K562 (cell line): Measurements from ENCODE around the gene TAS2R8. TPM values are rescaled to one million over a fixed set of nuclear protein-coding genes. Genes with fewer than 3 reads are reported as not detected.

Source experiments
- ATAC-seq: fragments of 200-7000 bp; cut with Tn5 transposase; 3 replicates; pipeline ENCODE4 v1.9.1; 2020; ENCODE audit warnings: moderate library complexity
- BruUV-seq: library from RNA; stranded (reverse); fragments of 400-500 nt; replicated peaks from 2 replicates; lab custom pipeline; 2021; lab: Mats Ljungman, UMichigan
- CTCF ChIA-PET: fragments of 300-600 bp; formaldehyde crosslinking; extraction: SDS; loops from one replicate; lab custom pipeline; 2021; ENCODE audit warnings: low intra/inter-chr PET ratio; lab: Yijun Ruan, JAX
- POLR2A ChIA-PET: fragments of 300-600, 350-650 bp; sonication (Branson Sonifier 250); formaldehyde crosslinking; extraction: SDS; loops from one replicate; lab custom pipeline; 2021; ENCODE audit warnings: antibody characterized with exemption, inconsistent platforms; lab: Yijun Ruan, JAX
- DNase-seq, 4 experiments: peaks; one replicate each; pipeline versions ENCODE4 v3.0.0 to v3.0.0-alpha.2; 2011 to 2018; ENCODE audit warnings: low spot score in 3 of 4, mixed read lengths in 3 of 4; ENCODE audit errors: extremely low read depth in 1 of 4
- FAIRE-seq: peaks from 2 replicates; lab custom pipeline; 2011; peaks lifted over from hg19 to GRCh38; lab: Jason Lieb, UNC
- H2AFZ ChIP-seq: 2 replicates; pipeline ENCODE4 v1.6.0; 2011; ENCODE audit warnings: low read depth, low read length, control low read depth, inconsistent platforms
- H3K27ac ChIP-seq: fragments of 200-600 bp; 3 replicates; pipeline ENCODE4 v1.8.0; 2011; ENCODE audit warnings: low read depth, mild to moderate bottlenecking, control low read depth, inconsistent platforms, low read length, moderate library complexity, mixed read lengths; ENCODE audit errors: extremely low read depth
- H3K27me3 ChIP-seq, 2 experiments: fragments of 300-600 bp in 1 of 2; 2 replicates in 1 of 2; 3 replicates in 1 of 2; pipeline versions ENCODE4 v1.6.0 to v1.8.0; 2011; ENCODE audit warnings: inconsistent platforms in 2 of 2, low read length in 2 of 2, mild to moderate bottlenecking in 1 of 2, mixed read lengths in 1 of 2, moderate library complexity in 1 of 2; ENCODE audit not compliant: control insufficient read depth in 2 of 2, insufficient read depth in 2 of 2
- H3K36me3 ChIP-seq: fragments of 300-600 bp; 3 replicates; pipeline ENCODE4 v1.8.0; 2011; ENCODE audit warnings: mild to moderate bottlenecking, low read length, inconsistent platforms; ENCODE audit not compliant: control insufficient read depth, insufficient read depth
- H3K4me1 ChIP-seq, 2 experiments: fragments of 200-600 bp in 1 of 2; replicated peaks in 1 of 2; 2 replicates in 1 of 2; 3 replicates in 1 of 2; pipeline versions ENCODE4 v1.5.1 to v1.8.0; 2011; ENCODE audit warnings: inconsistent platforms in 2 of 2, low read length in 2 of 2, mild to moderate bottlenecking in 1 of 2, mixed read lengths in 1 of 2, moderate library complexity in 1 of 2; ENCODE audit not compliant: control insufficient read depth in 2 of 2, insufficient read depth in 2 of 2
- H3K4me2 ChIP-seq: 2 replicates; pipeline ENCODE4 v1.6.1; 2011; ENCODE audit warnings: low read length, control low read depth, inconsistent platforms, mixed read lengths; ENCODE audit not compliant: insufficient read depth
- H3K4me3 ChIP-seq: fragments of 200-600 bp; sonication (generic), shearing (Covaris generic); 2 replicates; pipeline ENCODE4 v1.5.1; 2016; ENCODE audit warnings: control low read depth, inconsistent platforms
- H3K79me2 ChIP-seq: fragments of 200-600 bp; 3 replicates; pipeline ENCODE4 v1.8.0; 2011; ENCODE audit warnings: low read length, inconsistent platforms; ENCODE audit not compliant: control insufficient read depth, insufficient read depth
- H3K9ac ChIP-seq, 2 experiments: 2 replicates each; pipeline versions ENCODE4 v1.6.0 to v1.6.1; 2011; ENCODE audit warnings: low read depth in 2 of 2, low read length in 2 of 2, control low read depth in 1 of 2, inconsistent platforms in 1 of 2, mild to moderate bottlenecking in 1 of 2, mixed read lengths in 1 of 2; ENCODE audit not compliant: insufficient read depth in 1 of 2
- H3K9me1 ChIP-seq: one replicate; pipeline ENCODE4 v1.6.0; 2011; ENCODE audit warnings: inconsistent platforms, mild to moderate bottlenecking, low read length, moderate library complexity; ENCODE audit not compliant: control insufficient read depth, insufficient read depth
- H3K9me3 ChIP-seq: replicated peaks from 2 replicates; pipeline ENCODE4 v1.5.1; 2011; ENCODE audit warnings: low read depth, low read length, inconsistent platforms; ENCODE audit not compliant: control insufficient read depth, insufficient read depth
- H4K20me1 ChIP-seq: replicated peaks from 2 replicates; pipeline ENCODE4 v1.6.1; 2011; ENCODE audit warnings: low read length, inconsistent platforms, mixed read lengths; ENCODE audit not compliant: control insufficient read depth, insufficient read depth
- HNRNPLL ChIP-seq: fragments of 200-400 bp; formaldehyde crosslinking; IDR thresholded peaks from 2 replicates; pipeline ENCODE4 v1.6.1; 2017; ENCODE audit warnings: low read length, low read depth, mild to moderate bottlenecking; ENCODE audit not compliant: poor library complexity, severe bottlenecking
- MIER1 ChIP-seq: fragments of 450-650 bp; IDR thresholded peaks from 2 replicates; pipeline ENCODE4 v1.6.1; 2016; ENCODE audit warnings: antibody characterized with exemption, mild to moderate bottlenecking, low read depth
- POLR3A ChIP-seq: IDR thresholded peaks from 2 replicates; pipeline ENCODE4 v1.6.1; 2011; ENCODE audit warnings: borderline replicate concordance, mild to moderate bottlenecking, moderate library complexity; ENCODE audit not compliant: insufficient read length, insufficient read depth; ENCODE audit errors: extremely low read depth
- SP2 ChIP-seq: IDR thresholded peaks from 2 replicates; pipeline ENCODE4 v1.6.1; 2011; ENCODE audit warnings: mild to moderate bottlenecking, low read depth, low read length, moderate library complexity; ENCODE audit not compliant: poor library complexity, severe bottlenecking; ENCODE audit errors: extremely low read depth
- ZNF79 ChIP-seq: fragments of 250-450 bp; sonication (Bioruptor Pico); IDR thresholded peaks from 2 replicates; pipeline ENCODE4 v1.4.0; 2020; ENCODE audit warnings: low read depth, mild to moderate bottlenecking, moderate library complexity
- WGBS: fragments of 100-300 bp; shearing (Covaris generic); methylation state at CpG from one replicate; pipeline ENCODE4 v1.1.6; 2016; ENCODE audit warnings: low coverage, mixed read lengths; ENCODE audit not compliant: insufficient coverage; ENCODE audit errors: missing lambda C conversion rate; 5-methylcytosine and 5-hydroxymethylcytosine counted together
- in situ Hi-C: fragments of 300-500 bp; cut with MboI; formaldehyde crosslinking; loops from 4 replicates; pipeline ENCODE4 v1.15.0; 2018; ENCODE audit warnings: inconsistent platforms, mixed read lengths
- intact Hi-C: fragments of 100-400 bp; cut with micrococcal nuclease; formaldehyde crosslinking; loops from 2 replicates; pipeline ENCODE4 v1.14.2; 2022
- polyA plus RNA-seq, 8 experiments: library from polyadenylated mRNA; depleted of rRNA in 4 of 8; stranded (reverse) in 5 of 8; unstranded in 3 of 8; fragments of >200 nt; fragmentation: Nextera tagmentation in 2 of 8; fragmentation: Illumina TruSeq in 1 of 8; extraction: Ambion mirVana in 2 of 8; extraction: Trizol in 1 of 8; gene quantifications; 2 replicates each; pipeline versions ENCODE4 v1.2.1 to v1.2.3, GENCODE V29; 2011 to 2014; ENCODE audit warnings: inconsistent platforms in 1 of 8, missing spikeins in 1 of 8
- total RNA-seq, 7 experiments: library from RNA; depleted of rRNA in 6 of 7; stranded (reverse); fragments of >200 nt in 6 of 7; fragmentation: Illumina TruSeq in 2 of 7; extraction: Trizol in 2 of 7; gene quantifications; 2 replicates each; pipeline versions ENCODE4 v1.2.1 to v1.2.3, GENCODE V29; 2011 to 2021; ENCODE audit warnings: low replicate concordance in 1 of 7
- TF ChIP-seq, protein P1 (sequence below), 2 experiments: fragments of 450-650 bp; formaldehyde crosslinking in 1 of 2; IDR thresholded peaks; 2 replicates each; pipeline versions ENCODE4 v1.4.0 to v1.6.1; 2014 to 2020; ENCODE audit warnings: mild to moderate bottlenecking in 2 of 2, borderline replicate concordance in 1 of 2, low read depth in 1 of 2
- TF ChIP-seq, protein P2 (sequence below), 2 experiments: IDR thresholded peaks; 2 replicates each; pipeline ENCODE4 v1.6.1; 2011; ENCODE audit warnings: borderline replicate concordance in 1 of 2, control low read depth in 1 of 2, low read depth in 1 of 2, low read length in 1 of 2, mild to moderate bottlenecking in 1 of 2, mixed read lengths in 1 of 2, moderate library complexity in 1 of 2; ENCODE audit not compliant: insufficient read depth in 1 of 2, insufficient read length in 1 of 2, poor library complexity in 1 of 2, severe bottlenecking in 1 of 2; ENCODE audit errors: extremely low read depth in 1 of 2
- TF ChIP-seq, protein P3 (sequence below): sonication (generic); formaldehyde crosslinking; IDR thresholded peaks from 2 replicates; pipeline ENCODE4 v1.5.0; 2020; ENCODE audit warnings: missing genetic modification reagents

TAS2R8 gene
- total and polyA plus RNA-seq, 9 of the 15 experiments (the other 6 are each of a cell fraction or from before 2014, with no cell fraction given) = not detected

DNA sequence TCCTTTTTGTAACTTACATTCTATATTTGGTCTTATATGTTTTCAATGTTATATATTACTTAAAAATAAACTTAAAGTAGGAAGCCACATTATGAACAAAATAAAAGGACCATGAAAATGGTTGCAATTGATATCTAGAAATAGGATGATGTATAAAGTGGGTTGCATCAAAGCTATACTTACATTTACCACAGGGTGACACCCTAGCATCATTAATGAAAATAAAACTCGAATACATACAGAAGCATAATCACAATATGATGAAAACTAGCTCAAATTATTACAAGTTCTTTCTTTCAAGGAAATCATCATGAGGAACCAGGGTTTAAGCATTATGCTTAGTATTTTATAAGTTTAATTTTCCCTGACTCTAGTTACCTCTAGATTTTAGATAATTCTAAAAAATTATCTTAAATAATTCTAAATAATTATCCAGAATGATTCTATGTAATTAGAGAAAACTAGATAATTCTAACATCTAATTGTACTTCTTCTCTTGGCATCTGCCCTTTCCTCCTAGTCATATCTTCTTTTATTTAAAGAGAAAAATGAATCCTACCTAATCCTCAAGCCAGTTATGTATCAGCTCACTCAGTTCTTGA, 35.9 kb downstream of the TAS2R8 start:
- ATAC-seq = no peak
- in situ Hi-C loops = loop anchor here (10.0 kb wide), 1 partner anchor 424 kb away; no protein-coding TSS in a partner anchor
- FAIRE-seq = peak; percentile 57
- TF ChIP-seq SP2 (no peak), MIER1 (no peak), ZNF79 (CRISPR knock-in tag) (no peak), HNRNPLL (no peak), POLR3A (no peak)
- TF ChIP-seq, protein P1, sequence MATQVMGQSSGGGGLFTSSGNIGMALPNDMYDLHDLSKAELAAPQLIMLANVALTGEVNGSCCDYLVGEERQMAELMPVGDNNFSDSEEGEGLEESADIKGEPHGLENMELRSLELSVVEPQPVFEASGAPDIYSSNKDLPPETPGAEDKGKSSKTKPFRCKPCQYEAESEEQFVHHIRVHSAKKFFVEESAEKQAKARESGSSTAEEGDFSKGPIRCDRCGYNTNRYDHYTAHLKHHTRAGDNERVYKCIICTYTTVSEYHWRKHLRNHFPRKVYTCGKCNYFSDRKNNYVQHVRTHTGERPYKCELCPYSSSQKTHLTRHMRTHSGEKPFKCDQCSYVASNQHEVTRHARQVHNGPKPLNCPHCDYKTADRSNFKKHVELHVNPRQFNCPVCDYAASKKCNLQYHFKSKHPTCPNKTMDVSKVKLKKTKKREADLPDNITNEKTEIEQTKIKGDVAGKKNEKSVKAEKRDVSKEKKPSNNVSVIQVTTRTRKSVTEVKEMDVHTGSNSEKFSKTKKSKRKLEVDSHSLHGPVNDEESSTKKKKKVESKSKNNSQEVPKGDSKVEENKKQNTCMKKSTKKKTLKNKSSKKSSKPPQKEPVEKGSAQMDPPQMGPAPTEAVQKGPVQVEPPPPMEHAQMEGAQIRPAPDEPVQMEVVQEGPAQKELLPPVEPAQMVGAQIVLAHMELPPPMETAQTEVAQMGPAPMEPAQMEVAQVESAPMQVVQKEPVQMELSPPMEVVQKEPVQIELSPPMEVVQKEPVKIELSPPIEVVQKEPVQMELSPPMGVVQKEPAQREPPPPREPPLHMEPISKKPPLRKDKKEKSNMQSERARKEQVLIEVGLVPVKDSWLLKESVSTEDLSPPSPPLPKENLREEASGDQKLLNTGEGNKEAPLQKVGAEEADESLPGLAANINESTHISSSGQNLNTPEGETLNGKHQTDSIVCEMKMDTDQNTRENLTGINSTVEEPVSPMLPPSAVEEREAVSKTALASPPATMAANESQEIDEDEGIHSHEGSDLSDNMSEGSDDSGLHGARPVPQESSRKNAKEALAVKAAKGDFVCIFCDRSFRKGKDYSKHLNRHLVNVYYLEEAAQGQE (IDR thresholded peaks at IDR 0.05; ENCODE audit: borderline replicate concordance) = peak; percentile 58; the same call in 1 of the 2 replicates
- TF ChIP-seq, protein P1 (CRISPR knock-in tag; IDR thresholded peaks at IDR 0.05; ENCODE audit: low read depth) = no peak
- TF ChIP-seq, protein P2, sequence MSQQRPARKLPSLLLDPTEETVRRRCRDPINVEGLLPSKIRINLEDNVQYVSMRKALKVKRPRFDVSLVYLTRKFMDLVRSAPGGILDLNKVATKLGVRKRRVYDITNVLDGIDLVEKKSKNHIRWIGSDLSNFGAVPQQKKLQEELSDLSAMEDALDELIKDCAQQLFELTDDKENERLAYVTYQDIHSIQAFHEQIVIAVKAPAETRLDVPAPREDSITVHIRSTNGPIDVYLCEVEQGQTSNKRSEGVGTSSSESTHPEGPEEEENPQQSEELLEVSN (IDR thresholded peaks at IDR 0.05; ENCODE audit: borderline replicate concordance in 1 of 2, extremely low read depth in 1 of 2, insufficient read depth in 1 of 2, insufficient read length in 1 of 2, low read depth in 1 of 2, low read length in 1 of 2, poor library complexity in 1 of 2, severe bottlenecking in 1 of 2) = no peak
- TF ChIP-seq, protein P3, sequence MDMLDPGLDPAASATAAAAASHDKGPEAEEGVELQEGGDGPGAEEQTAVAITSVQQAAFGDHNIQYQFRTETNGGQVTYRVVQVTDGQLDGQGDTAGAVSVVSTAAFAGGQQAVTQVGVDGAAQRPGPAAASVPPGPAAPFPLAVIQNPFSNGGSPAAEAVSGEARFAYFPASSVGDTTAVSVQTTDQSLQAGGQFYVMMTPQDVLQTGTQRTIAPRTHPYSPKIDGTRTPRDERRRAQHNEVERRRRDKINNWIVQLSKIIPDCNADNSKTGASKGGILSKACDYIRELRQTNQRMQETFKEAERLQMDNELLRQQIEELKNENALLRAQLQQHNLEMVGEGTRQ (CRISPR knock-in tag) = no peak

More for the DNA sequence above, 35.9 kb downstream of the TAS2R8 start:
- no peak overlapping the region for H3K9ac ChIP-seq
- intact Hi-C loops = loop anchor here (1.0 to 2.0 kb wide), 2 partner anchors 428 to 715 kb away; no protein-coding TSS in a partner anchor
- ChIA-PET CTCF (interaction anchor here (0.6 to 3.2 kb wide), 5 partner anchors 428 to 1272 kb away, joined by 3 to 41 read pairs (median 4); no protein-coding TSS in a partner anchor), POLR2A (interaction anchor here (0.6 kb wide), 1 partner anchor 1446 kb away, joined by 3 read pairs; no protein-coding TSS in a partner anchor)
- no TSS peak for BruUV-seq
- H3K4me2 ChIP-seq = no peak overlapping the region
- no peaks in the 10 kb centered on the region for H4K20me1 ChIP-seq
- no peaks in the 10 kb centered on the region for H3K79me2 ChIP-seq
- no peaks in the 10 kb centered on the region for H3K9me3 ChIP-seq
- peaks cover 0 to 4% of the 10 kb centered on the region in 2 experiments; a peak in 1 of 5 replicates for H3K27me3 ChIP-seq
- DNase-seq = peak; percentile 5 to 17 (median 7)
- H3K36me3 ChIP-seq = no peaks in the 10 kb centered on the region
- WGBS = 0% methylated on average over 1 of the region's 1 CpG
- no peak overlapping the region for H3K4me3 ChIP-seq
- H3K4me1 ChIP-seq = no peaks in the 10 kb centered on the region
- H2AFZ ChIP-seq = no peak overlapping the region
- no peaks in the 10 kb centered on the region for H3K9me1 ChIP-seq
- no peak overlapping the region for H3K27ac ChIP-seq
